Neural cell (in vitro differentiated cells): ENCODE measurements around the gene SHLD2. TPM values are rescaled to one million over a fixed set of nuclear protein-coding genes. Genes with fewer than 3 reads are reported as not detected.
"Not testable (repeated sequence)": the region's sequence is repeated elsewhere in the genome, so short reads cannot be mapped to it uniquely, and the experiment has no call there.

Experiments used
- H2AFZ ChIP-seq: fragments of 200-600, 300-800 bp; sonication (generic), shearing (Covaris generic); 2 replicates; pipeline ENCODE4 v1.6.0; 2014; ENCODE audit warnings: low read depth, mild to moderate bottlenecking, antibody characterized with exemption, low read length, moderate library complexity
- H3F3A ChIP-seq: fragments of 200-600 bp; shearing (Covaris generic); 2 replicates; pipeline ENCODE4 v1.6.1; 2016; ENCODE audit warnings: mild to moderate bottlenecking, moderate library complexity, mixed read lengths, antibody characterized with exemption, low read length; ENCODE audit not compliant: insufficient read depth, poor library complexity, severe bottlenecking
- H3K27ac ChIP-seq: fragments of 200-600, 300-800 bp; sonication (generic), shearing (Covaris generic); 2 replicates; pipeline ENCODE4 v1.5.1; 2014; ENCODE audit warnings: mild to moderate bottlenecking, low read length, moderate library complexity
- H3K27me3 ChIP-seq: fragments of 300-800, 200-600 bp; sonication (generic), shearing (Covaris generic); 2 replicates; pipeline ENCODE4 v1.6.0; 2014; ENCODE audit warnings: mild to moderate bottlenecking, low read depth, low read length, moderate library complexity; ENCODE audit not compliant: insufficient read depth
- H3K36me3 ChIP-seq: fragments of 300-800, 200-600 bp; sonication (generic), shearing (Covaris generic); 2 replicates; pipeline ENCODE4 v1.5.1; 2014; ENCODE audit warnings: mild to moderate bottlenecking, antibody characterized with exemption, low read length, moderate library complexity; ENCODE audit not compliant: insufficient read depth
- H3K4me2 ChIP-seq: fragments of 300-800, 200-600 bp; sonication (generic), shearing (Covaris generic); 2 replicates; pipeline ENCODE4 v1.6.0; 2014; ENCODE audit warnings: mild to moderate bottlenecking, low read length
- H3K4me3 ChIP-seq: fragments of 300-800, 200-600 bp; sonication (generic), shearing (Covaris generic); 2 replicates; pipeline ENCODE4 v1.5.1; 2014; ENCODE audit warnings: mild to moderate bottlenecking, low read length, moderate library complexity
- H3K79me2 ChIP-seq: fragments of 200-600 bp; shearing (Covaris generic); replicated peaks from 2 replicates; pipeline ENCODE4 v1.6.0; 2014; ENCODE audit warnings: mild to moderate bottlenecking, low read length, moderate library complexity; ENCODE audit not compliant: insufficient read depth
- H3K9ac ChIP-seq: fragments of 300-800, 200-600 bp; sonication (generic), shearing (Covaris generic); 2 replicates; pipeline ENCODE4 v1.6.1; 2016; ENCODE audit warnings: mild to moderate bottlenecking, low read length, mixed read lengths
- H3K9me2 ChIP-seq: fragments of 200-600 bp; shearing (Covaris generic); 2 replicates; pipeline ENCODE4 v1.6.1; 2016; ENCODE audit warnings: mild to moderate bottlenecking, low read length, mixed read lengths; ENCODE audit not compliant: insufficient read depth
- H3K9me3 ChIP-seq: fragments of 200-600, 300-800 bp; sonication (generic), shearing (Covaris generic); 2 replicates; pipeline ENCODE4 v1.6.1; 2016; ENCODE audit warnings: mild to moderate bottlenecking, mixed run types, low read length, moderate library complexity, mixed read lengths
- H4K20me1 ChIP-seq: fragments of 200-600 bp; shearing (Covaris generic); 2 replicates; pipeline ENCODE4 v1.6.1; 2016; ENCODE audit warnings: mild to moderate bottlenecking, mixed run types; ENCODE audit not compliant: insufficient read depth
- CTCF ChIP-seq: fragments of 450-650 bp; IDR thresholded peaks from 2 replicates; pipeline ENCODE4 v1.5.1; 2014; ENCODE audit warnings: antibody characterized with exemption, mild to moderate bottlenecking, moderate library complexity; ENCODE audit not compliant: poor library complexity, severe bottlenecking
- polyA plus RNA-seq: library from polyadenylated mRNA; depleted of rRNA; stranded (reverse); fragments of >200 nt; gene quantifications from 2 replicates; pipeline ENCODE4 v1.2.3, GENCODE V29; 2014

SHLD2 gene
- polyA plus RNA-seq, 1 donor from 2014 or later, result 15.8 TPM

GRCh38 chr10:87149020-87149609 lies 54.1 kb downstream of the SHLD2 start:
- H3K9me2 ChIP-seq, H3K4me3 ChIP-seq, H3K4me2 ChIP-seq, H3K79me2 ChIP-seq, H4K20me1 ChIP-seq, H2AFZ ChIP-seq, H3K36me3 ChIP-seq, H3K27me3 ChIP-seq, H3K9me3 ChIP-seq, H3K27ac ChIP-seq, H3K9ac ChIP-seq, H3F3A ChIP-seq: not testable (repeated sequence)
- peak; percentile 50 for TF ChIP-seq CTCF

DNA sequence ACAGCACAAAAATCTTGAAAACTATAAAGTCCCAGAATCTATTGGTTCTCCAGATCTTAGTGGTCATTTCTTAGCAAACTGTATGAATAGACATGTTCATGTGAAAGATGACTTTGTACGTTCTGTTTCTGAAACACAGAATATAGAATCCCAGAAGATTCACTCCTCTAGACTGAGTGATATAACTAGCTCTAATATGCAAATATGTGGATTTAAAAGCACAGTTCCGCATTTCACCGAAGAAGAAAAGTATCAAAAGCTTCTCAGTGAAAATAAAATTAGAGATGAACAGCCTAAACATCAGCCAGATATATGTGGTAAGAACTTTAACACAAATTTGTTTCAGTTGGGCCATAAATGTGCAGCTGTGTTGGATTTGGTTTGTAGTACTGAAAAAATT lies 56.5 kb downstream of the SHLD2 start:
- H4K20me1 ChIP-seq, H3K4me2 ChIP-seq, H3K27ac ChIP-seq, H3K9ac ChIP-seq, H3K9me3 ChIP-seq, H3K4me3 ChIP-seq, H3F3A ChIP-seq, H3K79me2 ChIP-seq, H3K36me3 ChIP-seq, H3K9me2 ChIP-seq, H3K27me3 ChIP-seq, H2AFZ ChIP-seq: not testable (repeated sequence)

DNA sequence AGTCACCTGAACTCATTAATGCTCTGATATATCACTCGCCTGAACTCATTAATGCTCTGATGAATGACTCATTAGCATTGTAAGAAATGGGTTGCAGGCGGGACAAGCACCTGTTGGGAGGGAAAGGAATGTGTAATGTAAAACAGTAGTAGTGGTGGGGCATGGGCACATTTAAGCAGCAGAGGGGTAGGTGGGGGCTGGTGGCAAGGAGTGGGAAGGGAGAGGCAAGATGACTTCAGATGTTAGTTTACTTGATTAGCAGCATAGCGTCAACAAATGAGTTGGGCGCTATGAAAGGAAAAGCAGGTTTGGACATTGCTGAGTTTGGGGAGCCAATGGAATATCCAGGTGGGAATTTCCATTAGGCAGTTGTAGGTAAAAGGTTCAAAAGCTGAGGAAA lies 61.8 kb downstream of the SHLD2 start:
- not testable (repeated sequence) for H3K9ac ChIP-seq, H3K27ac ChIP-seq, H3F3A ChIP-seq, H3K79me2 ChIP-seq, H3K4me2 ChIP-seq, H4K20me1 ChIP-seq, H3K9me3 ChIP-seq, H3K36me3 ChIP-seq, H3K9me2 ChIP-seq, H2AFZ ChIP-seq, H3K4me3 ChIP-seq, H3K27me3 ChIP-seq

- H3K4me3 ChIP-seq, H3K36me3 ChIP-seq, H3K9me2 ChIP-seq, H3F3A ChIP-seq, H3K9me3 ChIP-seq, H4K20me1 ChIP-seq, H3K4me2 ChIP-seq, H3K27me3 ChIP-seq, H3K27ac ChIP-seq, H2AFZ ChIP-seq, H3K79me2 ChIP-seq, H3K9ac ChIP-seq: not testable (repeated sequence)
Measured at GRCh38 chr10:87157821-87158220, 62.8 kb downstream of the SHLD2 start.

DNA sequence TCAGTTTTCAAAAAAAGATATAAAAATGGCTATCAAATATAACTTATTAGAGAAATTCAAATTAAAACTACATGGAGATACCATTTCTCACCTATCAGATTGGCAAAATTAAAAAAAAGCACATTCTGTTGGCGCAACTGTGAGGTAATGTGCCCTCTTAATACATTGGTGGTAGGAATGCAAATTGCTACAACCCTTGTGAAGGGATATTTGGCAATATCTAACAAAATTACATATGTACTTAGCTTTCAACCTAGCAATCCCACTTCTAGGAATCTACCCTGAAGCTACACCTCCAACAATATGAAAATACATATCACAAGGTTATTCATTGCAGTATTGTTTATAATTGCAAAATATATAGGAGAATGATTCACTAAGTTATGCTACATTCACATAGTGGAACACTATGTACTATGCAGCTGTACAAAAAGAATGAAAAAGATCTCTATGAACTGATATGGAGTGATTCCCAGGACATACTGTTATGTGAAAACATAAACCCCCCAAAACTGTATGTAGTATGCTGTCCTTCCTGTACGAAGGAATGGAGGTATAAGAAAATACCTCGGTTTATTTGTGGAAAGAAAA lies 67.8 kb downstream of the SHLD2 start:
- H3K27me3 ChIP-seq, H3K9me2 ChIP-seq, H3K79me2 ChIP-seq, H3K36me3 ChIP-seq, H4K20me1 ChIP-seq, H3K9ac ChIP-seq, H3K4me2 ChIP-seq, H3F3A ChIP-seq, H2AFZ ChIP-seq, H3K9me3 ChIP-seq, H3K27ac ChIP-seq, H3K4me3 ChIP-seq: not testable (repeated sequence)

DNA sequence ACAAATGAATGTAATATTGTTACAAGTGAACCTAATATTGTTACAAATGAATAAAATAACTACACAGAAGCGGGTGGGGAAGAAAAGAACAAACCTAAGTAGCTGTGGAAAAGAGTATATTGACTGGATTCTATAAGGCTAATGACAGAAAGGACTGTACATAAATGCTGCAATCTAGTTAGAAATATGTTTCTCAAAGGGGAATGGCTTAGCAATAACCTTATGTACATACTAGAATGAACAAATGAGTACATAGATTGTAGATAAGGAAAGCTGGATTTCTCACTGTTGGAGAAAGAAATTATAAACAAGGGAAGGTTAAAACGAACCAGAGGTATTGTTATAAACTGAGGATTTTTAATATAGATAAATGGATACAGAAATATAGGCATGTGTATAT lies 68.4 kb downstream of the SHLD2 start:
- not testable (repeated sequence) for H3K9me3 ChIP-seq, H3K27ac ChIP-seq, H4K20me1 ChIP-seq, H3K27me3 ChIP-seq, H3K4me2 ChIP-seq, H3K4me3 ChIP-seq, H2AFZ ChIP-seq, H3F3A ChIP-seq, H3K9ac ChIP-seq, H3K36me3 ChIP-seq, H3K79me2 ChIP-seq, H3K9me2 ChIP-seq

- not testable (repeated sequence) for H2AFZ ChIP-seq, H3K9me2 ChIP-seq, H3K9me3 ChIP-seq, H4K20me1 ChIP-seq, H3K79me2 ChIP-seq, H3K36me3 ChIP-seq, H3K4me2 ChIP-seq, H3K4me3 ChIP-seq, H3K27me3 ChIP-seq, H3K27ac ChIP-seq, H3F3A ChIP-seq, H3K9ac ChIP-seq
Measured at GRCh38 chr10:87169857-87170256, 74.9 kb downstream of the SHLD2 start.
